GM21526 (cell line): ENCODE results near the gene WWC2.
A peak's percentile ranks its signal among the peaks of the same experiment; 100 is the strongest.

ENCODE experiments used
- ATAC-seq: cut with Tn5 transposase; IDR thresholded peaks from one replicate; pipeline ENCODE4 v1.9.1; 2021; ENCODE audit warnings: moderate library complexity; ENCODE audit not compliant: unreplicated experiment, low FRiP score

Gene WWC2

DNA sequence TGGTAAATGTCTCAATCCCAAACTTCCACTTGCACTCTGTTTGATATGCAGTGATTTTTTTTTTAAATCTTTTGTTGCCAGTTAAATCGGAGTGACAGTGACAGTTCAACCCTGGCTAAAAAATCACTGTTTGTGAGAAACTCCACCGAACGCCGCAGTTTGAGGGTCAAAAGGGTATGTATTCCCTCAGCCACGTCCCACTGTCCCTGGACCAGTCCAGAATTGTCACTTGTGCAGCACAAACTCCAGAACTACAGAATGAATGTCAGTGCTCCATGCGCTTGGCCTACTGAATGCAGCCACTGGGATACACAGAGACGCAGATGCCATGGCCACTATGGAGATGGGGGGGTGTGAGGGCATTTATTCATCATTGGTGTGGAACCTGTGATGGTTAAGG lies 186.8 kb downstream of the WWC2 start:
- ATAC-seq = no peak

DNA sequence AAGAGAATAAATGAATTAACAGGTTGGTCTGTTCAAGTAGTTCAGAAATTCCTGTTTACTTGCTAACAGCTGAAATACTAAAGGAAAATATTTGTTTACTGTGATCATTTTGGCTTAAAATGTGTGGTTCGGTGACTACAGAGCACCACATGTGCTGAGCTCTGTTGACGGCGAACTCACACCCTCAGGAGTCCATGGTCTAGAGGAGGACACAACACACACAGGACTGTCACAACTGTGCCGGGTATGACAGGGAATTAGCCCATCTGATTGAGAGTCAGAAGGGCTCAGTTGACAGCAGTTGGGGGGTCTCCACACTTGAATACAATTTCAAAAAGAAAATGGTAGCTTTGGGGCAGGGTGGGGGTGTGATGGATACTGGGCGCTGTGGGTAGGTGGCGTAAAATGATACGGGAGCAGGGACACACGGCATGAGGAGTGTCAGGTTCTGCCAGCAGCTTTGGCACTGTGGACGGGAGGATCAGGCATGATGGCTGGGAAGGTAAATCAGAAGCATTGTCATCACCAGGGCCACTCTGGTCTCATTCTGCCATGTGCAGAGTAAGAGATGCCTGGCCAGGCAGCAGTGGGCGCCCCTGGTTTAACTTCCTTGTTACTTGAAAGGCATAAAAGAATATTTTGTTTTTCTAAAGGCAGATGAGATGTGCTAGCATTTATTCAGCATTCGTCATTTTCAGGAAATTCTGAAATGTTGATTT lies 187.7 kb downstream of the WWC2 start:
- ATAC-seq = no peak

DNA sequence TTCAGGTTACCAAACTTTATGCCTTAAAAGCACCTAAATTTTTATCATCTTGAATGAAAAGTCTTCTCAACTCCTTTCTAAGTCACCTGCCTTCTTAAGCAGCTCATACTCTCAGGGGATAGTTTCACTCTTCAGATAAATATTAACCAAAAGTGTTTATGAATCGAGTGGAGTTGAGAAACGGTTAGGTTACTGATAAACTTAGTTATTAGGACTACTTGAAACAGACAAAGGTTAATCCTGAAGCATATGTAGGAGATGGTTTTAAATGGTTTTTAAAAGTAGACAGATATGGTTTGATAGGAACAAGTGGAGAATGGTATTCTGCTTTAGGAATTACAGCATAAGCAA lies 188.2 kb downstream of the WWC2 start:
- no peak for ATAC-seq

DNA sequence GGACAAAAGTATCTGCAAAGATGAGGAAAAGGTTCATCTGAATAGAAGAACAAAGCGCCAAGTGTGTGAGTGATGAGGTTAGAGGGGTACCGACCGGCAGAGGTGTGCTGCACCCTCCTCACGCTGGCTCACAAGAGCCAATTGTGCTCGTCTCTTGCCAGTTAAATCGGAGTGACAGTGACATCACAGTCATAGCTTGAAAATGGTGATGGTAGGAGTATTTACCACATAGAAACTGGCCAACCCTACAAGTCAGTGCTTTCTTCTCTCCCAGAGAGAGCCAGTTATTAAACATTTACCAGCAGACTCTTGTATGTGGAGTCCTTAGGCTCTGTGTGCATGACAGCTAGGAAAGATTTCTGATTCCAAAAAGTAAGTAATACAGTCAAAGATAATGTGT lies 188.6 kb downstream of the WWC2 start:
- no peak for ATAC-seq

DNA sequence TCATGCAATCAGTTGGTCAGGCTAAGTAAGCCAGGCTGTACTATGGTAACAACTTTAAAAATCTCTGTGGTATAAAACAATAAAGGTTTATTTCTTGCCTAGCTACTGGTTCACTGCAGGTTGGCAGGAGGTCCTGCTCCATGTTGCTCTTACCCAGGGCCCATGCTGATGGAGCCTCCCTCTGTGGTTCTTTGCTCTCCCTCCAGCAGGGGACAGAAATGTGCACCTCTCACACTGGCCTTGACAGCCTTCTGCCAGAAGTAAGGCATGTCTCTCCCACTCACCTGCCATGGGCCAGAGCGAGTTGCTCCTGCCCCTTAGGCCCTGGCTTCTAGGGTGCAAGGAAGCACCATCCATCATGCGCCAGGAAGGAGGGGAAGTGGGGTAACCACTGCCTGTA lies 189.9 kb downstream of the WWC2 start:
- ATAC-seq = no peak

DNA sequence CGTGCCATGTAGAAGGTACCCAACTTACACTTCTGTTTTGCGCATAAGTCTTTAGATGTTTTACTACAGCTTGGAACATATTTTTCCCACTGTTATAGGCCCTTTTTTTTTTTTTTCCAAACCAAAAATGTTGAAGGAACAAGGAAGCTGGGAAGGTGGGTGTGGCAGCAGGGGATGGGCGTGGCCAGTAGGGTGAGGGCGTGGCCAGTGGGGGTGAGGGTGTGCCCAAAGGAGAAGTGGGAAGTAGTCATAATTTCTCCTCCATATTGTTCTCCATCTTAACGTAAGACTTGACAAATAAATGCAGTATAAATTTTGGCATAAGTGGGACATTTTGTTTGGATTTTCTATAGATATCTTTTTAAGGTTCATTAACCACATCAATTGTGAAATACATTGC lies 190.6 kb downstream of the WWC2 start:
- no peak for ATAC-seq

DNA sequence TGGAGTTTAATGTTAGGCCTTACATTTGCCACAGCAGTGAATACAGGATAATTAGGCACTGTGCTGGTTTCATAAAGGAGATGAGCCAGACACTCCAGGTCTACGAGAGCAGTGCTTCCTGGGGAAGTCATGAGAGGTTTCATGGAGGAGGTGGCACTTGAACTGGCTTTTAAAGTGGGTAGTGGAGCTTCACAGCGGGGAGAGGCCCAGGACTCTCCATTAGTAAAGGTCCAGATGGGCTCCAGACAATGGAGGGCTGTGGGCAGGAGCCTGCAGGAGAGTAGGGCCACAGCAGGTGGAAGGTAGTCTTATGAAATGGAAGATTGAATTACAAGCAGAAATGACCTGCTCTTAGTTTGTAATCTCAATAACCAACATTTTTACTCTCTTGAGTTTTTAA lies 192.0 kb downstream of the WWC2 start:
- no peak for ATAC-seq

DNA sequence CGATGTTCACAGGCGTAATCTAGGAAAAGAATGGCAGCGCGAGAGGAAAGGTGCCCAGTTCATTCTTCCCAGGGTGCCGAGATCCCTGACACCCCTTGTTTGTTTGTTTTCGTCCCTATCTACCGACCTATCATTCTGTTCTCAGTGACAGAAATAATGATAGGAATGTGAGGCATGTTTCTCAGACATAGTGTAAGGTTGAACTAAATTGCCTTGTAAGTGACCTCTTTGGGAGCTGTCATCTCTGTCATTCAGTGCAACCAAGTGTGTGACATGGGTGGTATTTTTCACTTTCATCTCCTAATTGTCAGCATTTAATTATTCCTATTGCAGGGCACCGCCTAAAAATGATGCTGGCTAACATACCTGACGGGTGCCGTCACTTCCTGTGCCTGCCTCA lies 196.7 kb downstream of the WWC2 start:
- ATAC-seq = no peak

DNA sequence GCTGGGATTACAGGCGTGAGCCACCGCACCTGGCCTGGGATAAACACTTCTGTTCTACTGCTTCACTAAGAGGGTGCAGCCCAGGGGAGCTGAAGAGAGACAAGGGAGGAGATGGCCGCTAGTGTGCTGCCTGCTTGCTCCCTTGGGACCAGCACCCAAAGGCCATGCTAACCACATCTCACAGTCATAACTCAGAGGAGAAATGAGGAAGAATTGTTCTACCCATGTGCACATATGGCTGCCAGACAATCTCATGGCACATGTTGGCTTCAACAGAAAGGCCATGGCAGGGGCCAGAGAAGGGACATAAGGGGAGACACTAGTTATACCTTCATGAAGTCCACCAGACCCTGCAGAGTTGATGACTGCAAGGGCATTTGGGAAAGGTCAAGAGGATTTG lies 198.6 kb downstream of the WWC2 start:
- peak; percentile 62 for ATAC-seq

DNA sequence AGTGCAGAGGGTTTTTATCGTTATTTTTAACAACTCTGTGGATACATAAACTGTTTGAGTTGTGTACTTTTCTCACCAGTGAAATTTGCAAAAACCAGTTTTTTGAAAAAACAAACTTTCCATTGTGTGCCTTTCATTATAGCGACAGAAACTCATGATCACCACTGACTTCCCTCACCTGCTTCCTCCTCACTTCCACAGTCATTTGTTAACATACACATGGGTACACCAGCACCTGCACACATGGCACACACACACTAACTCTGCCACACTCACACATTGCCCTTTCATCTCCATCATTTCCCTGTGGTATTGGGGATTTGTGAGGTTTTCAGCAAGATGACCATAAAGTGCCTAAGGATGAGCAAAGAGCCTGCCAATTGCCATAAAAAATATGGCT lies 200.4 kb downstream of the WWC2 start:
- no peak for ATAC-seq

DNA sequence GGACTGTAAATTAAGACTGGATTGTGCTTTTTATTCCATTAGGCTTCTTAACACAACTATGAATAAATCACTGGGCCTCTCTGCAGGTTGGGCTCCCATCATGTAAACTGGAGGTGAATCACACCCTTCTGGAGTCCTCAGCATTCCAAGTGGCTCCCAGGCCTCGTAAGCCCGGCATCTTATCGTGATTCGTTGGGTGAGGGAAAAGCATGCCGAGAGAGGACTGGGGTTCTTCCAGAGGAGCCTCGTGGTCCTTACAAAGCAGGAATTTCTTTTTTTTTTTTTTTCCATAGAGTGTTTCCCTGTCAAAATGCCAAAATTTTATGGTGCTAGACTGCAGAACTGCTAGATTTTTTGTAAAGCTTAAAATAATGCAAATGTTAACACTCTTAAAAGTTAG lies 201.0 kb downstream of the WWC2 start:
- no peak for ATAC-seq

DNA sequence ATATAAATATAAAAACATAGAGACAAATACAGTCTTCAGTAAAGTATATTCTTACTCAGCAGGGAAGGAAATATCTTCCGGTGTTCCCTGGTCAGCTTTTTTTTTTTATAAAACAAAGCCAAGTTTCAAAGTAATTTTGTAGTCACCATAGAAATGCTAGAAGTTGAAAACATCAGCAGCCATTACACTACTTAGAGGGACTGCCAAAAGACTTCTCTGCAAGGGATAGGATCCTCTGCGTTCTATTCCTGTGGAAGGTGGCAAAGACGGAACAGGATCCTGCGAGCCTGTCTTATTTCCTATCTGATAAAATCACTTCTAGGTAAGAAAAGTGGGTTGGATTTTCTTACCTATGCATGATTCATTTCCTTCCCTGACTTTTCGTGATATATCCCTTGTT lies 201.6 kb downstream of the WWC2 start:
- ATAC-seq = no peak

DNA sequence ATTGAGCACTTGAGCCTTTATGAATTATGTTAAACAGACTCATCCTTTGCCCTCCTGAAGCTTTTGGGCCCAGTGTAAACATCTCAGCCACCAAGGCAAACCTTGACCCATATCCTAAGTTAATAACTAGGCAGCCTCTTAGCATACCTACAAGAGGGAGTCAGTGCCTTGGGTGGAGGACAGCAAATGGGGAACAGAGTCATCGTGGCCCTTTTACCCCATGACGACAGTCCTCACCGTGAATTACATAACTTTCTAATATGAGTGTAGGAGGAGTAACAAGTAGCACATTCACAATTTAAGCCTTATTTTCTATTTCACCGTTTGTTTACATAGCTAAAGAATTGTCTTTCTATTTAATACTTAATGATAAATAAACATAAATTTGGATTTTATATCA lies 204.2 kb downstream of the WWC2 start:
- no peak for ATAC-seq

DNA sequence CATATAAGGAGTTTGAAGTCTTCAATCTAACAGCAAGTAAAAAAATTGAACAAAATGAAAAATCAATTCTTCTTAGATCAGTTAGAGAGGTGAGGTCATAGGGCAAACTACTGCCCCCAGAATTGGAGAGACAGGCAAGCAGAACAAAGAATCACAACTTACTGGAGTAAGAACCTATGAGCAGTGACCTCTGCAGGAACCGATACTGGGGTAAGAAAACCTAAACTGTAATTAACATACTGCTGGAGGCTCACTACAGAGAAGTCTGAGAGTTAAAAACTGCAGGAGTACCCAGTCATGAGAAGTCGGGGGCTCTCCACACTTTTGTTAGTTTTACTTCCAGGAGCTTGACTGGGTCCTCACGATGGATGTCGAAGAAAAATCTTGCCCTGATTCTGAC lies 205.0 kb downstream of the WWC2 start:
- ATAC-seq = peak; percentile 76

DNA sequence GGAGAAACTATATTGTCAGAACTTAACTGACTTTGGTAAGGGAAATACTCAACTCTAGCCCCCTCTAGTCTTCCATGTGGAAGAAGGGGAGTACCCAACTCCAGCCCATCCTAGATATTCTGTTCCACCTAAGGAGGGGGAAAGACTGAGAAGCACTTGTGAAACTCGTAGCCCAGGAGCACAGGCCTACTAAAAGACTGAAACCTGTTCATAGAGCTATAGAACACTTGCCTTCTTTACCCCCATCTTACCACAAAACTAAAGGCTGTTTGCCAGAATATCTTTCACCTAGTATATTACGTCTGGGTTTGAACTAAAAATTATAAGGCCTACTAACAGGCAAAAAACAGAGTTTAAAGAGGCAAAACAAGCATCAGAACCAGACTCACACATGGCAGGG lies 205.5 kb downstream of the WWC2 start:
- peak; percentile 31 for ATAC-seq

DNA sequence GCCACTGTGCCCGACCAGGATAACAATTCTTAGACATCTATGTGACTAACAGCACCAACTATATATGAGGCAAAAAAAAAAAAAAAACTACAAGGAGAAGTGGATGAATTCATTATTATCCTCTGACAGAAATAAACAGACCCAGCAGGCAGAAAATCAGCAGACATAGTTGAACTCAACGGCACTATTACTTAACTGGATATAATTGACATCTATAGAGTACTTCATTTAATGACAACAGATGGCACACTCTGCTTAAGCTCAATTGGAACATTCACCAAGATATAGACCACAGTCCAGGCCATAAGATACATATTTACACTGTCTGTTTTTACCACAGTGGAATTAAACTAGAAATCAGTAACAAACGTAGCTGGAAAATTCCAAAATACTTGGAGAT lies 207.8 kb downstream of the WWC2 start:
- no peak for ATAC-seq

DNA sequence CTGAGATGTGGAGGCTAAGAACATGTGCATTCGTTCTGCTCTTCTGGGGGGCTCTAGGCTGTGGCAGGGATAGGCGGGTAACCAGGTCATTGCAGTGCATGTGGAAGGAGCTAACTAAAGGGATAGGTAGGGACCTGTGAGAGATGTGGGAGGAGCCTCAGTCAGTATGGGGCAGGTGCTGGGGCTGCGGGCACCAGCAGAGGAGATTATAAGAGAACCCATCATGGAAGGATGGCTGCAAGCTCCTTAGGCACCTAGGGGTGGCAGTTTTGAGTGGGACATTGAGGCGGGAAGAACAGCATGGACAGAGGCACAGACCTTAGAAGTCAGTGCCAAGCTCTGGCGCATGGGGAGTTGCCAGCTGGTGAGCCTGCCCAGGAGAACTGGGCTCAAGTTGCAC lies 213.8 kb downstream of the WWC2 start:
- no peak for ATAC-seq

DNA sequence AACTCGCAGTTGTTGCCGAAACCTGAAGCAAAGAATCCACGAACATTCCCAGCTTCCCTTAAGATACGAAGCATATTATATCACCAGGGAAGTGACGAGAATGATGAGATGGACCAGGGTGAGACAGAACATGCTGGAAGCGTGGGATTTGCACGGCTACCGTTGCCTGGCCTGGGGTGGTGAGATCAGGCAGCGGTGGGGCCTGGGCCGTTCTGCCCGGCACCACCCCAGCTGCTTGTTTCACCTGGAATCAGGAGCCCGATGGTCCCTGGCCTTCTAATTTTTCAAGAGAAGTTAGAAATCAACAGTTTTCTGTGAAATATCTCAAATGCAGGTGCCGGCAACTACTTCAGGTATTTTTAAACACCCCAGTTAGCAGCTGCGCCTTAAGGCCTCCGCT lies 215.3 kb downstream of the WWC2 start:
- ATAC-seq = no peak

DNA sequence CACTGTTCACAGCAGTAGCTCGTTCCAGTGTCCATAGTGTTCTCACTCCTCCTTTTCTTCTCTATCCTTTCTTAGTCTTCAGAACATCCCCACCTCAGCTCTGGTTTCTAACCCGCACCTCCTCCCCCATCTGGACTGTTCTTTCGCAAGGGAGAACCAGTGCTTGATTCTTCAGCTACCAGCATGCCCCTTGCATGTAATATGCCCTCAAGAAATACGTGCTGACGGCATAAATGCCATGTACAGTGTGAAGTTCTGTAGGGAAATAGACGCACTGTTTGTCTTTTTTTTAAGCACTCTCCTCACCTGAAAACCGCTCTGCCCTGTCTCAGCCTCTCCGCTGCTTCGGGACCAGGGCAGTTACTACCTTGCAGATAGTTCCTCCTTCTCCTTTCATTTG lies 215.7 kb downstream of the WWC2 start:
- ATAC-seq = no peak

DNA sequence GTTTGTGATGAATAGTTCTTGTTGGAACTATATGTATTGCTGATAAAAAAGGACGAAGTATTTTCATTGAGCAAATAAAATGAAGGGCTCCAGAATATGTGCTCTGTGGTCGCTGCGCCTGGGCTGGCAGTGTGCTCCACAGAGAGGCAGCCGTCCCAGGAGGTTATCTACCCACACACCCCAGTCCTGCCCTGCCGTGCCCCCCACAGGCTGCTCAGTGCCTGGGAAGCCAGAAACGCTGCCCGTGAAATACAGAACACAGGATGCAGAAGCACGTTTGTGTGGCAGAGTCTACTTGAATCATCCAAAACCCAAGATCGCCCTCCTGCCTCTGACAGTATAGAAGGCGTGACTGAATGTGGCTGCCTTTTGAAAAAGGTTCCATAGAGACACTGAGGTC lies 219.6 kb downstream of the WWC2 start:
- ATAC-seq = no peak

DNA sequence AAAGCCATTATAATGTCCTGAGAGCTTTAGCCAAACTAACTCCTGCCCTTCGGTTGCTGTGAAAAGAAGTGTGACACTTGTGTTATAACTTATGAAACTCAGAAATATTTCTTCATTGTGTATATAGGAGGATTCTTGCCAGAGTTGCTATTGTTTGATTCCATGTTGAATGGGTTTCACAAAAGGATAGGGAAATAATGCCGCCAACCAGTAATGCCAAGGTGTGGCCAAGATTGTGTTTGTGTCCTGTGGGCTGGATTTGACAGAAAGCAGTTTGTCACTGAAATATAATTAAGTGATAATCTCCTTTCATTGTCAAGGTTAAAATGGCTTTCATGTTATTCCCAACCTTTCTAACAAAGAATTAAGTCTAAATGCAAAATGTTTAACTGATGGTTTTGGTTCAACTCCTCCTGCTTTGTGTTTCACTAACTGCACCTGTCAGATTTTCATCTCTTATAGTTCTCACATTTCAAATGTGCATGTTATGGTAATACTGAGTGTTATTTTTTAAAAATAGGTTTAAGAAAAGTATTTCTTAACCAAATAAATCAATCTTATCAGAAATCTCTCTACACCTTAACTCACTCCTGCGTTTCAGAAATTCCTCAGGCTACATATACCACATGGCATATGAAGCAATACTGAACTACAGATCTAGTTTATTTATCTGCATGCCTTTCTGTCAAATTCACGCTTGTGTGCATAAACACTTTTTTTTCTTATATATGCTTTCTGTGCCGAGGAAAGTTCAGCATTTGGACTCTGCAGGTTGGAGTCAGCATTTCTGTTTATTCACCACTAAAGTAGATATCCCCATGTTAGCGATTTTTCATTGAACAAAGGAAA lies 221.4 kb downstream of the WWC2 start, which contains the start of gene CLDN22:
Gene CLDN22, minus strand, starts transcription at position 66 of the 849 bp plus-strand sequence. Its CDS starts 58 bp downstream, at position 8.
- ATAC-seq = no peak

DNA sequence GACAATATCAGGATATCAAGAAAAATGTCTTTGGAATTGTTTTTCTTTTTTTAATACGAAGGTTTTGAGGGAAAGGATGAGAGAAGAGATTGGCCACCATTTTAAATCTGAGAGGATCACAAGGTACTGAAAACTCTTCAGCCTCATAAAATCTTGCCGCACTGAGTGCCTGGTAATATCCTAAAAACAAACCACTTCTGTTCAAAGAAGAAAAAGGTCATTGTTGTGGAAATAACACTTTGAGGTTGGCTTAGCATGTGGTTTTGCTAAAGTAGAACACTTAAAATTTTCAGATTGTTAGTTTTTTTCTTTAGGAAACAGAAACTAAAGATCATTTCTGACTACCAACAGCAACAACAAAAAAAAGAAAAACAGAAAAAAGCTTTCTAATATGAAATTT lies 222.0 kb downstream of the WWC2 start:
- ATAC-seq = no peak
